KOPT-K1 (cell line): Measurements from ENCODE around the gene CACNA1A.

ENCODE experiments used
- H3K27ac ChIP-seq: fragments of 200-600 bp; sonication (generic); 2 replicates; pipeline ENCODE4 v1.5.1; 2016; ENCODE audit warnings: antibody characterized with exemption, mild to moderate bottlenecking, low read depth, low read length; ENCODE audit not compliant: poor library complexity, severe bottlenecking
- H3K36me3 ChIP-seq: fragments of 200-600 bp; sonication (generic); 2 replicates; pipeline ENCODE4 v1.5.1; 2017; ENCODE audit warnings: antibody characterized with exemption, mild to moderate bottlenecking, low read length, moderate library complexity; ENCODE audit not compliant: insufficient read depth
- H3K9me3 ChIP-seq: fragments of 200-600 bp; sonication (generic); 2 replicates; pipeline ENCODE4 v1.5.1; 2017; ENCODE audit warnings: antibody characterized with exemption, low read length, mild to moderate bottlenecking; ENCODE audit not compliant: insufficient read depth, poor library complexity, severe bottlenecking

The CACNA1A gene

GRCh38 chr19:13507053-13507611 is 853 bp upstream of the CACNA1A start:
- H3K9me3 ChIP-seq: no peaks in the 10 kb centered on the region
- no peak overlapping the region for H3K27ac ChIP-seq
- no peaks in the 10 kb centered on the region for H3K36me3 ChIP-seq

DNA sequence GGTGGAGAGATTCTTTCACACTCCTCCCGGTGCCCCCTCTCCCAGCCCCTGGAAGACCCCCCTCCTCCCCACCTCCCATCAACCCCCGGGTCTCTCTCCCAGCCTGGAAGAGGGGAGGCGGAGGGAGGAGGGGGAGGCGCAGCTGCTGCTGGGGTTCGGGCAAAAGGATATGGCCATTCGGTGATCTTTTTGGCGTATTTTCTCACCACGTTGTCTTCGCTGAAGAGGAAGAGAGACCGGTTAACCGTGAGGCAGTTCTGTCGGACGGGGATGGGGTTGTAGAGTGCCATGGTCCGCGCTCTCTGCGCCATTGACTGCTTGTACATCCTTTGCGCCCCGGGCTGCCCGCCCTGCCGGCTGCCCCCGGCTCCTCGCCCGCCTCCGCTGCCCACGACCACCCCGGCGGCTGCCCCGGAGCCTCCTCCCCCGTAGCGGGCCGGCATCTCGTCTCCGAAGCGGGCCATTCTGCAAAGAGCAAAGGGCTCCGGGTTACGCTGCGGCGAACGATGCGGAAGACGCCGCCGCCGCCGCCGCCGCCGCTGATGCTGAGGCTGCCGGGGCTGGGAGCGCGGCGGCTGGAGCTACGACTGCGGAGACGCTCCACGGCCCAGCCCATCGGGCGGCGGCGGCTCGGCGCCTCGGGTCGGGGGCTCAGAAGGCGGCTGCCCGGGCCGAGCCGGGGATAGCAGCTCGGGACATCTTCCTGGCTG is 363 bp downstream of the CACNA1A start:
- Histone ChIP-seq H3K36me3 (no peaks in the 10 kb centered on the region), H3K9me3 (no peaks in the 10 kb centered on the region), H3K27ac (no peak overlapping the region)

GRCh38 chr19:13505164-13505695 is 1.0 kb downstream of the CACNA1A start:
- Histone ChIP-seq H3K9me3 (no peaks in the 10 kb centered on the region), H3K36me3 (no peaks in the 10 kb centered on the region), H3K27ac (no peak overlapping the region)

DNA sequence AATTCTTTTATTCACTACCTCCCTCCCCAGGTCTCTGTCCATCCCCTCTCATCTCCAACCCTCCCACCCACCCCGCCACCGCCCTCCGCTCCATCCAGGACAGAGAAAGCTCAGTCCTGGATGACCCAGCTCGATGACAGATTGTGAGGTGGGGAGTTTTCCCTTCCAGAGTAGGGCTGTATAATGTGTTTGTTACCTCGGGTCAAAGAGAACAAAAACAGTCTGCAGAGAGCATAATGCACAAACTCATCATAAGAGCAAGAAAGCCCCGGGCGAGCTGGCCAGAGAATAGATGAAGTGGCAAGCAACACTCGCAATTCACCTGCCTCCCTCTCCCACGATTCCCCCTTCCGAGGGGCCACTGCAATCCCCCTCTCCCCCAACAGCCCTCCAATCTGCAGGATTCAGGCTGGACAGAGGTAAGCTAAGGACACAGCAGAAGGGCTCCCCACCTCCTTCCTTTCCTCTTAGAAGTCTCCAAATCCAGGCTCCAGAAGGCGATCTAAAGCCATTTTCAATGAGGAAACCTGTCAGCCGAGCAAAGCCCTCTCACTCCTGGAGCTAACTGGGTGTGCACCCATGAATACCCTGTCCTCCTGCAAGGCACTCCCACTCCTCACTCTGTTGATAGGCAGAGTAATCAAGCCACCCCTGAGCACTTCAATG is 2.6 kb downstream of the CACNA1A start:
- Histone ChIP-seq H3K27ac (no peak overlapping the region), H3K9me3 (no peaks in the 10 kb centered on the region), H3K36me3 (no peaks in the 10 kb centered on the region)

GRCh38 chr19:13502231-13502630 is 4.0 kb downstream of the CACNA1A start:
- Histone ChIP-seq H3K36me3 (no peaks in the 10 kb centered on the region), H3K9me3 (no peaks in the 10 kb centered on the region), H3K27ac (no peak overlapping the region)

DNA sequence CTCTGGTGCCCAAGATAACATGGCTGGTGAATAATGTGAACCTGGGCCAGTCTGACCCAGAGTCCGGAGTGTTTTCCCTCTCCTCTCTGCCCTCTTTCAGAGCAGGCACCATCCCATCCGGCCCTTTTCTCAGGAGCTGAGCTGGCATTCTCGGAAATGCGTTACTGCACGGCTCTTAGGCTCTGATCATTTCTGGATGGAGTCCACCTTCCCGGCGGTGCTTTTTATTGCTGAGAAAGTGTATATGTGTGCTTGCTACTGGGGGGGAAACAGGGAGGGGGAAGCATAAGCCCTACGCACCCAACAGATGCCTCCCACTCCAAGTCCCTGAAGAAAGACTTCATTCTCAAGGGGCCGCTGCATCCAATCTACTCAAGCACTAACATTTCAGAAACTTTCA is 6.6 kb downstream of the CACNA1A start:
- Histone ChIP-seq H3K9me3 (no peaks in the 10 kb centered on the region), H3K36me3 (no peaks in the 10 kb centered on the region), H3K27ac (no peak overlapping the region)

GRCh38 chr19:13493516-13494310 is 12.6 kb downstream of the CACNA1A start:
- no peaks in the 10 kb centered on the region for H3K9me3 ChIP-seq
- no peak overlapping the region for H3K27ac ChIP-seq
- H3K36me3 ChIP-seq: no peaks in the 10 kb centered on the region

GRCh38 chr19:13492128-13492527 is 14.2 kb downstream of the CACNA1A start:
- Histone ChIP-seq H3K27ac (no peak overlapping the region), H3K36me3 (no peaks in the 10 kb centered on the region), H3K9me3 (no peaks in the 10 kb centered on the region)

- Histone ChIP-seq H3K36me3 (no peaks in the 10 kb centered on the region), H3K27ac (no peak overlapping the region), H3K9me3 (peaks cover 5% of the 10 kb centered on the region)
Measured at GRCh38 chr19:13487985-13488384, 18.3 kb downstream of the CACNA1A start.

DNA sequence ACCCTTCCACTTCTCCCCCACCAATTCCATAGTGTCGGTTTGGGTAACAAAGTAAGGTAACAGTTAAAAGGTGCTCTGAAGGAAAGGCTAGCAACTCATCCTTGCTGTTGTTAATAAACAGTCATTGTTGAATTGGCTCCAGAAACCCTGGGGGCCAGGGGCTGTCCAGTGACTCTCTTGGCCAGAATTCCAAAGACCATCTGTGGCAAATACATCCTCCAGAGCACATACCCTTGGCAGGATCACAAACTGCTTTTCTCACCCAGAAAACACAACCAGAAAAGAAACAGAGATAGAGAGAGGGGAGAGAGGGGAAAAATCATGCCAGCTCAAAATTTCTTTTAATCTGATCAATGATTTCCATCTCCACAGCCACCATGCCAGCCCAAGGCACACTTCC is 22.1 kb downstream of the CACNA1A start:
- Histone ChIP-seq H3K9me3 (peaks cover 6% of the 10 kb centered on the region), H3K36me3 (no peaks in the 10 kb centered on the region), H3K27ac (no peak overlapping the region)

- H3K9me3 ChIP-seq: peaks cover 6% of the 10 kb centered on the region
Measured at GRCh38 chr19:13483215-13483614, 23.1 kb downstream of the CACNA1A start.

GRCh38 chr19:13478576-13478975 is 27.7 kb downstream of the CACNA1A start:
- H3K9me3 ChIP-seq: peaks cover 33% of the 10 kb centered on the region
- no peak overlapping the region for H3K27ac ChIP-seq
- H3K36me3 ChIP-seq: no peaks in the 10 kb centered on the region

More at GRCh38 chr19:13483215-13483614, 23.1 kb downstream of the CACNA1A start:
- no peaks in the 10 kb centered on the region for H3K36me3 ChIP-seq
- no peak overlapping the region for H3K27ac ChIP-seq

DNA sequence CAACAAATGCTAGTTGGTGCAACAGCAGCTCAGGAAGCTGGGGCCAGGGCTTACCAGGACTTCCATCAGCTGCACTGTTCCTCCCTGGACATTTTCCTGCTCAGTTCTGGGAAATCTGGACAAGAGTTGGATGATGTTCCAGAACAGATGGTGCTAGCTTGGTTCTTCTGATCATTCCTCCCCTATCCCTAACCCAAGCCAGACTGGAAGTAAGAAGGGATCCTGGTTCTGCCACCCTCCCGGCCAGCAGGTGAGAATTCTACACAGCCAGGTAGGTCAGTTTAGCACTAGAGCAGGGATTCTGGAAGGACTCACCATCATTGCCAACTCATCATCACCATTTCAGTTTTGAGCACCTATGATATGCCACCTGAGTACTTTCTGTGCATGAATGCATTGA is 30.2 kb downstream of the CACNA1A start:
- no peaks in the 10 kb centered on the region for H3K36me3 ChIP-seq
- H3K27ac ChIP-seq: no peak overlapping the region
- H3K9me3 ChIP-seq: peaks cover 27% of the 10 kb centered on the region

DNA sequence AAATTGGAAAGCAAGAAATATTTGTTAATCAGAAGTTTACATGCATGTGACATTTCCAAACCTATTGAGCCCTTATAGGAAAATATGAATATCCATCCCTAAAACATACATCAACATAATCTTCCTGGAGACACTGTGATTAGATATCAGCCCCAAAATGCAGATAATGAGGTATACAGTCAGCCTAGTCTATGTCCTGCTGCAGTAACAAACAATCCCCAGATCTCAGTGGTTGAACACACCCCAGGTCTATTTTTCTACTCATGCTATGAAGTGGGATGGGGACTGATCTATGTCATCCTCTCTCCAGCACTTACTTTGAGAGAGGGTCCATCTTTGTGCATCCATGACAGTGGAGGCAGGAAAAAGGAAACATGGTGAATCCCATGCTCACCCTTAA is 31.2 kb downstream of the CACNA1A start:
- no peaks in the 10 kb centered on the region for H3K36me3 ChIP-seq
- peaks cover 27% of the 10 kb centered on the region for H3K9me3 ChIP-seq
- H3K27ac ChIP-seq: no peak overlapping the region

- Histone ChIP-seq H3K27ac (no peak overlapping the region), H3K36me3 (no peaks in the 10 kb centered on the region), H3K9me3 (no peaks in the 10 kb centered on the region)
Measured at GRCh38 chr19:13466697-13467096, 39.6 kb downstream of the CACNA1A start.
